GM23338 (cell line): ENCODE measurements around the gene ELAC2. TPM values are rescaled to one million over a fixed set of nuclear protein-coding genes. Genes with fewer than 3 reads are reported as not detected.

ENCODE experiments used
- ATAC-seq: fragments of 200-7000 bp; cut with Tn5 transposase; 3 replicates; pipeline ENCODE4 v1.9.1; 2020
- DNase-seq: peaks from one replicate; pipeline ENCODE4 v3.0.0-alpha.2; 2015; ENCODE audit warnings: low spot score
- H2AFZ ChIP-seq: fragments of 200-600 bp; sonication (generic); 2 replicates; pipeline ENCODE4 v1.8.0; 2016; ENCODE audit warnings: antibody characterized with exemption, mild to moderate bottlenecking, moderate library complexity
- H3F3A ChIP-seq: fragments of 200-600 bp; sonication (generic); replicated peaks from 2 replicates; pipeline ENCODE4 v1.8.0; 2017; ENCODE audit warnings: antibody characterized with exemption, mixed run types, low read depth
- H3K27ac ChIP-seq: fragments of 200-600 bp; sonication (generic); 2 replicates; pipeline ENCODE4 v1.6.1; 2016; ENCODE audit warnings: low read depth
- H3K27me3 ChIP-seq: fragments of 200-600 bp; sonication (generic); 2 replicates; pipeline ENCODE4 v1.8.0; 2016; ENCODE audit warnings: mild to moderate bottlenecking, mixed run types, moderate library complexity; ENCODE audit not compliant: insufficient read depth
- H3K36me3 ChIP-seq: fragments of 200-600 bp; sonication (generic); 2 replicates; pipeline ENCODE4 v1.8.0; 2016; ENCODE audit warnings: mild to moderate bottlenecking; ENCODE audit not compliant: insufficient read depth
- H3K4me1 ChIP-seq: fragments of 200-600 bp; sonication (generic); 2 replicates; pipeline ENCODE4 v1.8.0; 2016; ENCODE audit warnings: mild to moderate bottlenecking, moderate library complexity; ENCODE audit not compliant: insufficient read depth
- H3K4me2 ChIP-seq: fragments of 200-600 bp; sonication (generic); 2 replicates; pipeline ENCODE4 v1.7.1; 2017; ENCODE audit warnings: mixed run types
- H3K4me3 ChIP-seq: fragments of 200-600 bp; sonication (generic); 2 replicates; pipeline ENCODE4 v1.6.1; 2016; ENCODE audit warnings: mixed run types
- H3K79me2 ChIP-seq: fragments of 200-600 bp; sonication (generic); replicated peaks from 2 replicates; pipeline ENCODE4 v1.8.0; 2017; ENCODE audit warnings: mild to moderate bottlenecking; ENCODE audit not compliant: insufficient read depth
- H3K9me2 ChIP-seq: fragments of 200-600 bp; sonication (generic); 2 replicates; pipeline ENCODE4 v1.8.0; 2017; ENCODE audit not compliant: insufficient read depth
- H4K20me1 ChIP-seq: fragments of 200-600 bp; sonication (generic); replicated peaks from 2 replicates; pipeline ENCODE4 v1.8.0; 2017; ENCODE audit warnings: mild to moderate bottlenecking; ENCODE audit not compliant: insufficient read depth
- H3K27ac Mint-ChIP-seq: 2 replicates; pipeline ENCODE4 v1.8.0; 2020; ENCODE audit warnings: inconsistent platforms, mild to moderate bottlenecking, moderate library complexity, mixed read lengths
- H3K27me3 Mint-ChIP-seq: 3 replicates; pipeline ENCODE4 v1.8.0; 2022; ENCODE audit warnings: low read depth, mild to moderate bottlenecking, moderate library complexity, mixed read lengths, inconsistent platforms; ENCODE audit not compliant: insufficient read depth, poor library complexity
- H3K36me3 Mint-ChIP-seq: 3 replicates; pipeline ENCODE4 v1.8.0; 2021; ENCODE audit warnings: low read depth, mild to moderate bottlenecking, inconsistent platforms, moderate library complexity, mixed read lengths
- H3K4me1 Mint-ChIP-seq: 3 replicates; pipeline ENCODE4 v1.8.0; 2020; ENCODE audit warnings: mild to moderate bottlenecking, inconsistent platforms, mixed read lengths
- H3K4me3 Mint-ChIP-seq: 3 replicates; pipeline ENCODE4 v1.8.0; 2021; ENCODE audit warnings: moderate library complexity, mild to moderate bottlenecking, inconsistent platforms, mixed read lengths
- H3K9me3 Mint-ChIP-seq: 3 replicates; pipeline ENCODE4 v1.8.0; 2020; ENCODE audit warnings: moderate library complexity, mild to moderate bottlenecking, inconsistent platforms, mixed read lengths
- CREB1 ChIP-seq: fragments of 250-450 bp; sonication (Bioruptor Pico); IDR thresholded peaks from 2 replicates; pipeline ENCODE4 v1.5.0; 2020; ENCODE audit warnings: low read depth, mild to moderate bottlenecking, moderate library complexity
- CTCF ChIP-seq, 2 experiments: fragments of 200-600 bp in 1 of 2; sonication (generic) in 1 of 2; conservative IDR thresholded peaks; 2 replicates each; pipeline versions ENCODE4 v1.5.1 to v1.6.1; 2016 to 2017; ENCODE audit warnings: antibody characterized with exemption in 2 of 2, low read depth in 2 of 2, mild to moderate bottlenecking in 2 of 2, moderate library complexity in 1 of 2
- ETS1 ChIP-seq: IDR thresholded peaks from 2 replicates; pipeline ENCODE4 v1.6.1; 2016; ENCODE audit warnings: antibody characterized with exemption
- EZH2 ChIP-seq: fragments of 200-600 bp; sonication (generic); IDR thresholded peaks from one replicate; pipeline ENCODE4 v1.8.0; 2017; ENCODE audit warnings: antibody characterized with exemption, mild to moderate bottlenecking, low read depth; ENCODE audit not compliant: unreplicated experiment
- EZH2phosphoT487 ChIP-seq: fragments of 200-600 bp; sonication (generic); IDR thresholded peaks from one replicate; pipeline ENCODE4 v1.8.1; 2018; ENCODE audit warnings: antibody characterized with exemption; ENCODE audit not compliant: unreplicated experiment
- JUNB ChIP-seq: IDR thresholded peaks from one replicate; pipeline ENCODE4 v1.6.1; 2016; ENCODE audit warnings: antibody characterized with exemption; ENCODE audit not compliant: unreplicated experiment
- NANOG ChIP-seq: IDR thresholded peaks from 2 replicates; pipeline ENCODE4 v1.6.1; 2016; ENCODE audit warnings: antibody characterized with exemption, borderline replicate concordance
- POLR2AphosphoS5 ChIP-seq: IDR thresholded peaks from 2 replicates; pipeline ENCODE4 v1.6.1; 2016; ENCODE audit warnings: antibody characterized with exemption, low read depth
- REST ChIP-seq: IDR thresholded peaks from one replicate; pipeline ENCODE4 v1.6.1; 2018; ENCODE audit warnings: antibody characterized with exemption; ENCODE audit not compliant: unreplicated experiment
- STAT1 ChIP-seq: IDR thresholded peaks from one replicate; pipeline ENCODE4 v1.6.1; 2016; ENCODE audit warnings: antibody characterized with exemption; ENCODE audit not compliant: unreplicated experiment
- ZNF114 ChIP-seq: fragments of 250-450 bp; sonication (Bioruptor Pico); IDR thresholded peaks from 2 replicates; pipeline ENCODE4 v1.5.0; 2020; ENCODE audit warnings: mild to moderate bottlenecking, moderate library complexity
- ZNF331 ChIP-seq: fragments of 250-450 bp; sonication (Bioruptor Pico); IDR thresholded peaks from 2 replicates; pipeline ENCODE4 v1.5.0; 2020; ENCODE audit warnings: low read depth, mild to moderate bottlenecking, moderate library complexity
- ZNF462 ChIP-seq: fragments of 250-450 bp; sonication (Bioruptor Pico); IDR thresholded peaks from 2 replicates; pipeline ENCODE4 v1.5.0; 2020; ENCODE audit warnings: mild to moderate bottlenecking, moderate library complexity
- polyA plus RNA-seq: library from polyadenylated mRNA; unstranded; fragments of >200 nt; fragmentation: Nextera tagmentation; extraction: Ambion mirVana; gene quantifications from 2 replicates; pipeline ENCODE4 v1.2.1, GENCODE V29; 2016
- total RNA-seq: library from RNA; depleted of rRNA; stranded (reverse); fragments of >200 nt; shearing (Covaris generic); gene quantifications from 2 replicates; pipeline ENCODE4 v1.2.3, GENCODE V29; 2014

Gene ELAC2
- total and polyA plus RNA-seq, 2 experiments from 2014 or later: 49.9 to 203 TPM

- H3K4me3 Mint-ChIP-seq: no peak overlapping the region
- H3K4me1 Mint-ChIP-seq: no peaks in the 10 kb centered on the region; the same call in 2 of the 3 replicates
- no peak overlapping the region for H3K27ac Mint-ChIP-seq
- Histone ChIP-seq H3K4me2 (no peak overlapping the region), H3K27me3 (no peaks in the 10 kb centered on the region), H3K27ac (no peak overlapping the region), H3K36me3 (peaks cover 3% of the 10 kb centered on the region; the same call in 1 of the 2 replicates), H4K20me1 (no peaks in the 10 kb centered on the region), H2AFZ (no peak overlapping the region), H3K4me3 (no peak overlapping the region), H3K9me2 (no peaks in the 10 kb centered on the region), H3K4me1 (no peaks in the 10 kb centered on the region), H3K79me2 (no peaks in the 10 kb centered on the region), H3F3A (no peaks in the 10 kb centered on the region)
- peaks cover 16% of the 10 kb centered on the region for H3K36me3 Mint-ChIP-seq
- DNase-seq (no peak), ATAC-seq (no peak)
- no peak for TF ChIP-seq STAT1
- no peak for TF ChIP-seq CREB1 (CRISPR knock-in tag)
- no peak for TF ChIP-seq POLR2AphosphoS5
- no peak for TF ChIP-seq ZNF462 (CRISPR knock-in tag)
- TF ChIP-seq CTCF (conservative IDR thresholded peaks at IDR 0.05; ENCODE audit: low read depth in 2 of 2): no peak
- TF ChIP-seq ZNF331 (CRISPR knock-in tag): no peak
- TF ChIP-seq ETS1: no peak
- no peak for TF ChIP-seq EZH2
- TF ChIP-seq ZNF114: no peak
- no peak for TF ChIP-seq JUNB
- TF ChIP-seq NANOG: no peak
- TF ChIP-seq REST: no peak
- TF ChIP-seq EZH2phosphoT487: no peak
- H3K9me3 Mint-ChIP-seq: no peaks in the 10 kb centered on the region
- no peaks in the 10 kb centered on the region for H3K27me3 Mint-ChIP-seq
These were observed 54.3 kb downstream of the ELAC2 start for GRCh38 chr17:12963505-12963904.
